ENCODE results near the gene CPSF4.

CPSF4 gene

DNA sequence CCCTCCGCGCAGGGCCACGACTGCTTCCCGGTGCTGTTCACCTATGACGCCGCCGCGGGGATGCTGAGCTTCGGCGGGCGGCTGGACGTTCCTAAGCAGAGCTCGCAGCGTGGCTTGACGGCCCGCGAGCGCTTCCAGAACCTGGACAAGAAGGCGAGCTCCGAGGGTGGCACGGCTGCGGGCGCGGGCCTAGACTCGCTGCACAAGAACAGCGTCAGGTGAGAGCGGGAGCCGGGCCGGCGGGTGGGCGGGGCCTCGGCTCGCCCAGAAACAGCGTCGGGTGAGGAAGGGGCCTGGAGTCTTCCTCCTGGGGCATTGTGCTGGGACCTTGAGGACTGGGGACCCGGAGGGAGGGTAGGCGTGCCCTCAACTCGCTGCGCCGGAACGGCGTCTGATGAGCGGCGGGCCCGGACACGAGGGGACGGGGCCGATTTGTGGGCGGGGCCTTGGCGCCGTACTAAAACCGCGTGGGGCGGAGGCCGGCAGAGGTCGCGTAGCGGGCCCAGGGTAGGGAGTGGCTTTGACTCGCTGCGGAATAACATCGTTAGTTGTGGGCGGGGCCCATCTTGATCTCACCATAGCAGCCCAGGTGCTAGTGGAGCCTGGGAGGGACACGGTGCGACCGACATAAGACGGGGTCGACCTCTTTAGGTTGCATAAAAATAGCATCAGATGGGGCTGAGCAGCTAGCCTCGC lies 45.9 kb upstream of the CPSF4 start:
- Histone ChIP-seq H3K36me3 (ENCODE audit: control insufficient read depth, insufficient read depth, low read length) (no peaks in the 10 kb centered on the region), H3K9me3 (ENCODE audit: control insufficient read depth, low read length) (no peaks in the 10 kb centered on the region), H3K79me2 (no peaks in the 10 kb centered on the region), H2AFZ (peak overlapping the region; percentile 97), H3K9ac (peak overlapping the region; percentile 43), H3K4me1 (peaks cover 5% of the 10 kb centered on the region), H3K4me2 (ENCODE audit: low read length) (peak overlapping the region; percentile 91), H3K27ac (peak overlapping the region; percentile 27), H3K27me3 (ENCODE audit: control insufficient read depth, insufficient read depth, low read length) (no peaks in the 10 kb centered on the region), H3K4me3 (ENCODE audit: low read depth, low read length) (peak overlapping the region; percentile 60)
- TF ChIP-seq, protein P1, sequence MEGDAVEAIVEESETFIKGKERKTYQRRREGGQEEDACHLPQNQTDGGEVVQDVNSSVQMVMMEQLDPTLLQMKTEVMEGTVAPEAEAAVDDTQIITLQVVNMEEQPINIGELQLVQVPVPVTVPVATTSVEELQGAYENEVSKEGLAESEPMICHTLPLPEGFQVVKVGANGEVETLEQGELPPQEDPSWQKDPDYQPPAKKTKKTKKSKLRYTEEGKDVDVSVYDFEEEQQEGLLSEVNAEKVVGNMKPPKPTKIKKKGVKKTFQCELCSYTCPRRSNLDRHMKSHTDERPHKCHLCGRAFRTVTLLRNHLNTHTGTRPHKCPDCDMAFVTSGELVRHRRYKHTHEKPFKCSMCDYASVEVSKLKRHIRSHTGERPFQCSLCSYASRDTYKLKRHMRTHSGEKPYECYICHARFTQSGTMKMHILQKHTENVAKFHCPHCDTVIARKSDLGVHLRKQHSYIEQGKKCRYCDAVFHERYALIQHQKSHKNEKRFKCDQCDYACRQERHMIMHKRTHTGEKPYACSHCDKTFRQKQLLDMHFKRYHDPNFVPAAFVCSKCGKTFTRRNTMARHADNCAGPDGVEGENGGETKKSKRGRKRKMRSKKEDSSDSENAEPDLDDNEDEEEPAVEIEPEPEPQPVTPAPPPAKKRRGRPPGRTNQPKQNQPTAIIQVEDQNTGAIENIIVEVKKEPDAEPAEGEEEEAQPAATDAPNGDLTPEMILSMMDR (IDR thresholded peaks at IDR 0.05) = no peak

DNA sequence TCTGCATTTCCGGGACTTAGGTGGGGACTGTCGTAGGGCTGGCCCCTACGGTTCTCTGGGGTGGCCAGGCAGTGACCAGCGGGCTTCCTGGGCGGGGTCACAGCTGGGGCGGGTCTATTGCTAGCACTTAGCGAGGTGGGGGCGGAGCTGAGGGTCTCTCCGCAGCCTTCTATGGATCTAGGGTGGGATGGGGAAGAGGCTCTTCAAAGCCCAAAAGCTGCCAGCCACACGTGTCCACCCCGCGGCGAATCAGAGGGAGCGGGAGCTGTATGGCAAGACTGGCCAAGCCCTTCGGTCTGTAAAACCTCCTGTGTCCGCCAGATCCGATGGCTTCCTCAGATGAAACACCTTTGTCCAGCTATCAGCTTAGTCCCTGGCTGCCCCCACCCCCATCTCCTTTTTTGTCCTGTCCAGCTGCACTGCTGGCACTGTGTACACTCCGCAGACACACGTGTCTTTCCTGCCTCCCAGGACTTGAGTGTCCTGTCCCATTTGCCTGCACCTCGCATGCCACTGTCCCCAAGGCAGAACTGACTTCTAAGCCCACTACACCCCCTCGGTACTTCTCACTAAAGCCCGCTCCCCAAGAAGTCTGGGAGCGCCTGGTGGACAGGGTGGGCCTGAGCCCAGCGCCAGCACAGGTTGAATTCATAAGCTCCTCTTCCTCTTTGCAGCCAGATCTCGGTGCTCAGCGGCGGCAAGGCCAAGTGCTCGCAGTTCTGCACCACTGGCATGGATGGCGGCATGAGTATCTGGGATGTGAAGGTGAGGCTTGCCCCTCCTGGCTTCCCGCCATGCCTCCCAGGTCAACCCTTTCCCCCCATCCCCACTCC lies 45.2 kb upstream of the CPSF4 start:
- Histone ChIP-seq H2AFZ (peak overlapping the region; percentile 97), H3K4me2 (ENCODE audit: low read length) (peak overlapping the region; percentile 91), H3K9ac (no peak overlapping the region), H3K4me1 (peaks cover 5% of the 10 kb centered on the region), H3K36me3 (ENCODE audit: control insufficient read depth, insufficient read depth, low read length) (no peaks in the 10 kb centered on the region), H3K79me2 (no peaks in the 10 kb centered on the region), H3K27me3 (ENCODE audit: control insufficient read depth, insufficient read depth, low read length) (no peaks in the 10 kb centered on the region), H3K9me3 (ENCODE audit: control insufficient read depth, low read length) (no peaks in the 10 kb centered on the region), H3K27ac (peak overlapping the region; percentile 27), H3K4me3 (ENCODE audit: low read depth, low read length) (peak overlapping the region; percentile 60)
- TF ChIP-seq, protein P1 (IDR thresholded peaks at IDR 0.05) = no peak

DNA sequence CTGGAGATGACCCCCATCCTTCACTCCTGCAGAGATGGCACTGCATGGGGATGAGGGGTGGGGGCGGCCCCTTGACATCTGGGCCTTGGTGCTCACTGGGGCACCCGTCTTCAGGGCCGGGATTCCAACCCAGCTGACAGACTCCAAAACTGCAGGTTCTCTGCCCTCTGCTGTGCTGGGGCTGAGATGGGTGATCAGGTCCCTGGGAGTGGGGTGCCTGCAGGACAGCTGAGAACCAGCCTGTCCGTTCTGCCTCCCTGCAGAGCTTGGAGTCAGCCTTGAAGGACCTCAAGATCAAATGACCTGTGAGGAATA lies 44.6 kb upstream of the CPSF4 start:
- Histone ChIP-seq H3K79me2 (no peaks in the 10 kb centered on the region), H2AFZ (no peak overlapping the region), H3K4me3 (ENCODE audit: low read depth, low read length) (no peak overlapping the region), H3K9me3 (ENCODE audit: control insufficient read depth, low read length) (no peaks in the 10 kb centered on the region), H3K27me3 (ENCODE audit: control insufficient read depth, insufficient read depth, low read length) (no peaks in the 10 kb centered on the region), H3K9ac (no peak overlapping the region), H3K4me2 (ENCODE audit: low read length) (no peak overlapping the region), H3K36me3 (ENCODE audit: control insufficient read depth, insufficient read depth, low read length) (no peaks in the 10 kb centered on the region), H3K4me1 (peaks cover 5% of the 10 kb centered on the region), H3K27ac (no peak overlapping the region)
- TF ChIP-seq, protein P1 (IDR thresholded peaks at IDR 0.05) = no peak

DNA sequence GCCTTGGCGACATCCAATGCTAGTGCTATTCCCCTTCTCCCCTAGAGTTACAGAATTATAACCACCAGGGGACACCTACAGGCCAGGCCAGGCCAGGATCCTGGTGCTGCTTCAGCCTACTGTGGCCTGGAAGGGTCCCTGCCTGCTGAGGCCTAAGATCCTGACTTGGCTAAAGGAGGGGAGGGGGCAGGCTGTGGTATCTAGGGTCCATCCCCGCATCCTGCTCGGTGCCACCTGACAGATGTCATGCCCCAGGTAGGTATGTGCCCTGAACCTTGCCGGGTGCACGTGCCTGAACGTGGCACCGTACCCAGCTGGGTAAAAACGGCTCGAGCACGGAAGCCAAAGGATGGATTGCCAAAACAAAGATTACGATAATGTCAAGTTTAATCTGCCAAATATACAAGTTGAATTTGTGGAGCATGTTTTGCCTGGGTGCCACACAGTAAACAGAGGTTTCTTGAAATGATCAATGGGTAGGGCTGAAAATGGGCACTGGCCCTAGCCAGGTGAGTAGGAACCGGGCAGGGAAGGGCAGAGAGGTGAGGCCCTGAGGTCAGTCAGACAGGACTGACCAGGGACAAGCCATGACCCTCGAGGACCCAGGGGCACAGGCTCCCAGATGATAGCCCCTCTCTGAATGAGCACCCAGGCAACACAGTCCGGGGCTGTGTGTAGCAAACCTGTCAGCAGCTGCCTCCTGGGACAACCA lies 43.0 kb upstream of the CPSF4 start:
- TF ChIP-seq, protein P1 (IDR thresholded peaks at IDR 0.05) = no peak
- Histone ChIP-seq H3K36me3 (ENCODE audit: control insufficient read depth, insufficient read depth, low read length) (no peaks in the 10 kb centered on the region), H3K27me3 (ENCODE audit: control insufficient read depth, insufficient read depth, low read length) (no peaks in the 10 kb centered on the region), H3K9me3 (ENCODE audit: control insufficient read depth, low read length) (no peaks in the 10 kb centered on the region), H3K4me2 (ENCODE audit: low read length) (no peak overlapping the region), H3K79me2 (no peaks in the 10 kb centered on the region), H3K27ac (no peak overlapping the region), H3K4me3 (ENCODE audit: low read depth, low read length) (no peak overlapping the region), H3K4me1 (peaks cover 5% of the 10 kb centered on the region), H2AFZ (no peak overlapping the region), H3K9ac (no peak overlapping the region)

Data from parathyroid adenoma (tissue), 2 donors.